ENCODE results near the gene OSGEP.

Gene OSGEP

DNA sequence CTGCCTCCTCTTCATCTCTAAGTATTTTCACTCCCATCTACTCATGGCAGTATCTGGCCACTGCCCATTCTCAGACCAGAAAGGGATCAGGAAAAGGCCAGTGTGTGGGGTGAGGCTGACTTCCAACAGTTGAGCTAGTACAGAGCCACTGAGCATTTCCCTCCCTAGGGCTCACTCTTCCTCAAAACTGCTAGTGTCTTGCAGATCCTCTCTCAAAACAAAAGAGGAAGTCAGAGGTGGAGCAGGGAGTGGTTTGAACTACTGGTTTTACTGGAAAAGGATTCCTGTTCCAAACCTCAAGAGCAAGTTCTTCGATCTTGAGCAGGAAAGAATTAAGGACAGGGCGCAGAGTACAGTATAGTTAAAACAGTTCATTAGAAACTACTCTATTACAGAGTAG is 39.0 kb upstream of the OSGEP start:
- Histone ChIP-seq H3K4me1 (ENCODE audit: control insufficient read depth, insufficient read depth, low read length) (no peaks in the 10 kb centered on the region), H3K9me3 (ENCODE audit: control insufficient read depth, insufficient read depth, low read depth, low read length) (no peaks in the 10 kb centered on the region), H3K36me3 (ENCODE audit: control insufficient read depth in 2 of 2, insufficient read depth in 1 of 2, low read length in 2 of 2) (no peaks in the 10 kb centered on the region), H3K4me3 (ENCODE audit: low read depth, low read length) (no peak overlapping the region), H3K27ac (ENCODE audit: extremely low read depth, low read depth, low read length) (no peak overlapping the region)
- POLR2A ChIA-PET: no interaction called here
- CTCF ChIA-PET: interaction anchor here (0.7 kb wide), 1 partner anchor 38 kb away, joined by 3 read pairs; no protein-coding TSS in a partner anchor
- TF ChIP-seq, protein P1, sequence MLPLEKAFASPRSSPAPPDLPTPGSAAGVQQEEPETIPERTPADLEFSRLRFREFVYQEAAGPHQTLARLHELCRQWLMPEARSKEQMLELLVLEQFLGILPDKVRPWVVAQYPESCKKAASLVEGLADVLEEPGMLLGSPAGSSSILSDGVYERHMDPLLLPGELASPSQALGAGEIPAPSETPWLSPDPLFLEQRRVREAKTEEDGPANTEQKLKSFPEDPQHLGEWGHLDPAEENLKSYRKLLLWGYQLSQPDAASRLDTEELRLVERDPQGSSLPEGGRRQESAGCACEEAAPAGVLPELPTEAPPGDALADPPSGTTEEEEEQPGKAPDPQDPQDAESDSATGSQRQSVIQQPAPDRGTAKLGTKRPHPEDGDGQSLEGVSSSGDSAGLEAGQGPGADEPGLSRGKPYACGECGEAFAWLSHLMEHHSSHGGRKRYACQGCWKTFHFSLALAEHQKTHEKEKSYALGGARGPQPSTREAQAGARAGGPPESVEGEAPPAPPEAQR (tag by site-specific recombination; IDR thresholded peaks at IDR 0.05): no peak
- no peak for TF ChIP-seq ZBTB20 (tag by site-specific recombination; IDR thresholded peaks at IDR 0.05)
- TF ChIP-seq, protein P2, sequence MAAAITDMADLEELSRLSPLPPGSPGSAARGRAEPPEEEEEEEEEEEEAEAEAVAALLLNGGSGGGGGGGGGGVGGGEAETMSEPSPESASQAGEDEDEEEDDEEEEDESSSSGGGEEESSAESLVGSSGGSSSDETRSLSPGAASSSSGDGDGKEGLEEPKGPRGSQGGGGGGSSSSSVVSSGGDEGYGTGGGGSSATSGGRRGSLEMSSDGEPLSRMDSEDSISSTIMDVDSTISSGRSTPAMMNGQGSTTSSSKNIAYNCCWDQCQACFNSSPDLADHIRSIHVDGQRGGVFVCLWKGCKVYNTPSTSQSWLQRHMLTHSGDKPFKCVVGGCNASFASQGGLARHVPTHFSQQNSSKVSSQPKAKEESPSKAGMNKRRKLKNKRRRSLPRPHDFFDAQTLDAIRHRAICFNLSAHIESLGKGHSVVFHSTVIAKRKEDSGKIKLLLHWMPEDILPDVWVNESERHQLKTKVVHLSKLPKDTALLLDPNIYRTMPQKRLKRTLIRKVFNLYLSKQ (tag by site-specific recombination; IDR thresholded peaks at IDR 0.05; ENCODE audit: borderline replicate concordance): no peak
- TF ChIP-seq ZNF248 (tag by site-specific recombination; IDR thresholded peaks at IDR 0.05): no peak
- no peak for TF ChIP-seq ZBTB7A (tag by site-specific recombination; IDR thresholded peaks at IDR 0.05; ENCODE audit: low read depth)
- TF ChIP-seq ZNF416 (tag by site-specific recombination; IDR thresholded peaks at IDR 0.05): no peak
- TF ChIP-seq ZNF311 (tag by site-specific recombination; IDR thresholded peaks at IDR 0.05; ENCODE audit: borderline replicate concordance): no peak
- TF ChIP-seq ZFP41 (tag by site-specific recombination; IDR thresholded peaks at IDR 0.05; ENCODE audit: borderline replicate concordance): no peak
- TF ChIP-seq, protein P3, sequence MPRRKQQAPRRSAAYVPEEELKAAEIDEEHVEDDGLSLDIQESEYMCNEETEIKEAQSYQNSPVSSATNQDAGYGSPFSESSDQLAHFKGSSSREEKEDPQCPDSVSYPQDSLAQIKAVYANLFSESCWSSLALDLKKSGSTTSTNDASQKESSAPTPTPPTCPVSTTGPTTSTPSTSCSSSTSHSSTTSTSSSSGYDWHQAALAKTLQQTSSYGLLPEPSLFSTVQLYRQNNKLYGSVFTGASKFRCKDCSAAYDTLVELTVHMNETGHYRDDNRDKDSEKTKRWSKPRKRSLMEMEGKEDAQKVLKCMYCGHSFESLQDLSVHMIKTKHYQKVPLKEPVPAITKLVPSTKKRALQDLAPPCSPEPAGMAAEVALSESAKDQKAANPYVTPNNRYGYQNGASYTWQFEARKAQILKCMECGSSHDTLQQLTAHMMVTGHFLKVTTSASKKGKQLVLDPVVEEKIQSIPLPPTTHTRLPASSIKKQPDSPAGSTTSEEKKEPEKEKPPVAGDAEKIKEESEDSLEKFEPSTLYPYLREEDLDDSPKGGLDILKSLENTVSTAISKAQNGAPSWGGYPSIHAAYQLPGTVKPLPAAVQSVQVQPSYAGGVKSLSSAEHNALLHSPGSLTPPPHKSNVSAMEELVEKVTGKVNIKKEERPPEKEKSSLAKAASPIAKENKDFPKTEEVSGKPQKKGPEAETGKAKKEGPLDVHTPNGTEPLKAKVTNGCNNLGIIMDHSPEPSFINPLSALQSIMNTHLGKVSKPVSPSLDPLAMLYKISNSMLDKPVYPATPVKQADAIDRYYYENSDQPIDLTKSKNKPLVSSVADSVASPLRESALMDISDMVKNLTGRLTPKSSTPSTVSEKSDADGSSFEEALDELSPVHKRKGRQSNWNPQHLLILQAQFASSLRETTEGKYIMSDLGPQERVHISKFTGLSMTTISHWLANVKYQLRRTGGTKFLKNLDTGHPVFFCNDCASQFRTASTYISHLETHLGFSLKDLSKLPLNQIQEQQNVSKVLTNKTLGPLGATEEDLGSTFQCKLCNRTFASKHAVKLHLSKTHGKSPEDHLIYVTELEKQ (tag by site-specific recombination; IDR thresholded peaks at IDR 0.05; ENCODE audit: borderline replicate concordance): no peak
- TF ChIP-seq ZBTB48 (tag by site-specific recombination; IDR thresholded peaks at IDR 0.05): no peak
- no peak for TF ChIP-seq SCRT1 (tag by site-specific recombination; IDR thresholded peaks at IDR 0.05; ENCODE audit: borderline replicate concordance)
- TF ChIP-seq, protein P4, sequence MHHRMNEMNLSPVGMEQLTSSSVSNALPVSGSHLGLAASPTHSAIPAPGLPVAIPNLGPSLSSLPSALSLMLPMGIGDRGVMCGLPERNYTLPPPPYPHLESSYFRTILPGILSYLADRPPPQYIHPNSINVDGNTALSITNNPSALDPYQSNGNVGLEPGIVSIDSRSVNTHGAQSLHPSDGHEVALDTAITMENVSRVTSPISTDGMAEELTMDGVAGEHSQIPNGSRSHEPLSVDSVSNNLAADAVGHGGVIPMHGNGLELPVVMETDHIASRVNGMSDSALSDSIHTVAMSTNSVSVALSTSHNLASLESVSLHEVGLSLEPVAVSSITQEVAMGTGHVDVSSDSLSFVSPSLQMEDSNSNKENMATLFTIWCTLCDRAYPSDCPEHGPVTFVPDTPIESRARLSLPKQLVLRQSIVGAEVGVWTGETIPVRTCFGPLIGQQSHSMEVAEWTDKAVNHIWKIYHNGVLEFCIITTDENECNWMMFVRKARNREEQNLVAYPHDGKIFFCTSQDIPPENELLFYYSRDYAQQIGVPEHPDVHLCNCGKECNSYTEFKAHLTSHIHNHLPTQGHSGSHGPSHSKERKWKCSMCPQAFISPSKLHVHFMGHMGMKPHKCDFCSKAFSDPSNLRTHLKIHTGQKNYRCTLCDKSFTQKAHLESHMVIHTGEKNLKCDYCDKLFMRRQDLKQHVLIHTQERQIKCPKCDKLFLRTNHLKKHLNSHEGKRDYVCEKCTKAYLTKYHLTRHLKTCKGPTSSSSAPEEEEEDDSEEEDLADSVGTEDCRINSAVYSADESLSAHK (tag by site-specific recombination; IDR thresholded peaks at IDR 0.05): no peak
- TF ChIP-seq, protein P5, sequence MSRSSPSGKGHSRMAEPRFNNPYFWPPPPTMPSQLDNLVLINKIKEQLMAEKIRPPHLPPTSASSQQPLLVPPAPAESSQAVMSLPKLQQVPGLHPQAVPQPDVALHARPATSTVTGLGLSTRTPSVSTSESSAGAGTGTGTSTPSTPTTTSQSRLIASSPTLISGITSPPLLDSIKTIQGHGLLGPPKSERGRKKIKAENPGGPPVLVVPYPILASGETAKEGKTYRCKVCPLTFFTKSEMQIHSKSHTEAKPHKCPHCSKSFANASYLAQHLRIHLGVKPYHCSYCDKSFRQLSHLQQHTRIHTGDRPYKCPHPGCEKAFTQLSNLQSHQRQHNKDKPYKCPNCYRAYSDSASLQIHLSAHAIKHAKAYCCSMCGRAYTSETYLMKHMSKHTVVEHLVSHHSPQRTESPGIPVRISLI (tag by site-specific recombination; IDR thresholded peaks at IDR 0.05): no peak
- TF ChIP-seq ZNF146 (tag by site-specific recombination; IDR thresholded peaks at IDR 0.05): no peak
- TF ChIP-seq EGR2 (tag by site-specific recombination; IDR thresholded peaks at IDR 0.05; ENCODE audit: low read depth): no peak
- TF ChIP-seq, protein P6, sequence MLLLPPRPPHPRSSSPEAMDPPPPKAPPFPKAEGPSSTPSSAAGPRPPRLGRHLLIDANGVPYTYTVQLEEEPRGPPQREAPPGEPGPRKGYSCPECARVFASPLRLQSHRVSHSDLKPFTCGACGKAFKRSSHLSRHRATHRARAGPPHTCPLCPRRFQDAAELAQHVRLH (tag by site-specific recombination; IDR thresholded peaks at IDR 0.05): no peak
- TF ChIP-seq BCL11B (tag by site-specific recombination; IDR thresholded peaks at IDR 0.05; ENCODE audit: low read depth): no peak
- TF ChIP-seq ZNF112 (tag by site-specific recombination; IDR thresholded peaks at IDR 0.05): no peak
- no peak for TF ChIP-seq ZBTB1 (tag by site-specific recombination; IDR thresholded peaks at IDR 0.05)
- TF ChIP-seq, protein P7, sequence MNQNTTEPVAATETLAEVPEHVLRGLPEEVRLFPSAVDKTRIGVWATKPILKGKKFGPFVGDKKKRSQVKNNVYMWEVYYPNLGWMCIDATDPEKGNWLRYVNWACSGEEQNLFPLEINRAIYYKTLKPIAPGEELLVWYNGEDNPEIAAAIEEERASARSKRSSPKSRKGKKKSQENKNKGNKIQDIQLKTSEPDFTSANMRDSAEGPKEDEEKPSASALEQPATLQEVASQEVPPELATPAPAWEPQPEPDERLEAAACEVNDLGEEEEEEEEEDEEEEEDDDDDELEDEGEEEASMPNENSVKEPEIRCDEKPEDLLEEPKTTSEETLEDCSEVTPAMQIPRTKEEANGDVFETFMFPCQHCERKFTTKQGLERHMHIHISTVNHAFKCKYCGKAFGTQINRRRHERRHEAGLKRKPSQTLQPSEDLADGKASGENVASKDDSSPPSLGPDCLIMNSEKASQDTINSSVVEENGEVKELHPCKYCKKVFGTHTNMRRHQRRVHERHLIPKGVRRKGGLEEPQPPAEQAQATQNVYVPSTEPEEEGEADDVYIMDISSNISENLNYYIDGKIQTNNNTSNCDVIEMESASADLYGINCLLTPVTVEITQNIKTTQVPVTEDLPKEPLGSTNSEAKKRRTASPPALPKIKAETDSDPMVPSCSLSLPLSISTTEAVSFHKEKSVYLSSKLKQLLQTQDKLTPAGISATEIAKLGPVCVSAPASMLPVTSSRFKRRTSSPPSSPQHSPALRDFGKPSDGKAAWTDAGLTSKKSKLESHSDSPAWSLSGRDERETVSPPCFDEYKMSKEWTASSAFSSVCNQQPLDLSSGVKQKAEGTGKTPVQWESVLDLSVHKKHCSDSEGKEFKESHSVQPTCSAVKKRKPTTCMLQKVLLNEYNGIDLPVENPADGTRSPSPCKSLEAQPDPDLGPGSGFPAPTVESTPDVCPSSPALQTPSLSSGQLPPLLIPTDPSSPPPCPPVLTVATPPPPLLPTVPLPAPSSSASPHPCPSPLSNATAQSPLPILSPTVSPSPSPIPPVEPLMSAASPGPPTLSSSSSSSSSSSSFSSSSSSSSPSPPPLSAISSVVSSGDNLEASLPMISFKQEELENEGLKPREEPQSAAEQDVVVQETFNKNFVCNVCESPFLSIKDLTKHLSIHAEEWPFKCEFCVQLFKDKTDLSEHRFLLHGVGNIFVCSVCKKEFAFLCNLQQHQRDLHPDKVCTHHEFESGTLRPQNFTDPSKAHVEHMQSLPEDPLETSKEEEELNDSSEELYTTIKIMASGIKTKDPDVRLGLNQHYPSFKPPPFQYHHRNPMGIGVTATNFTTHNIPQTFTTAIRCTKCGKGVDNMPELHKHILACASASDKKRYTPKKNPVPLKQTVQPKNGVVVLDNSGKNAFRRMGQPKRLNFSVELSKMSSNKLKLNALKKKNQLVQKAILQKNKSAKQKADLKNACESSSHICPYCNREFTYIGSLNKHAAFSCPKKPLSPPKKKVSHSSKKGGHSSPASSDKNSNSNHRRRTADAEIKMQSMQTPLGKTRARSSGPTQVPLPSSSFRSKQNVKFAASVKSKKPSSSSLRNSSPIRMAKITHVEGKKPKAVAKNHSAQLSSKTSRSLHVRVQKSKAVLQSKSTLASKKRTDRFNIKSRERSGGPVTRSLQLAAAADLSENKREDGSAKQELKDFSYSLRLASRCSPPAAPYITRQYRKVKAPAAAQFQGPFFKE (tag by site-specific recombination; IDR thresholded peaks at IDR 0.05; ENCODE audit: borderline replicate concordance): no peak
